ENCODE data around the gene TMEM229B. TPM values are rescaled to one million over a fixed set of nuclear protein-coding genes. Genes with fewer than 3 reads are reported as not detected.

Gene TMEM229B
- total and polyA plus RNA-seq, 2 donors (not counting 1 experiment from before 2014, with no cell fraction given), result 0.68 to 0.99 TPM

DNA sequence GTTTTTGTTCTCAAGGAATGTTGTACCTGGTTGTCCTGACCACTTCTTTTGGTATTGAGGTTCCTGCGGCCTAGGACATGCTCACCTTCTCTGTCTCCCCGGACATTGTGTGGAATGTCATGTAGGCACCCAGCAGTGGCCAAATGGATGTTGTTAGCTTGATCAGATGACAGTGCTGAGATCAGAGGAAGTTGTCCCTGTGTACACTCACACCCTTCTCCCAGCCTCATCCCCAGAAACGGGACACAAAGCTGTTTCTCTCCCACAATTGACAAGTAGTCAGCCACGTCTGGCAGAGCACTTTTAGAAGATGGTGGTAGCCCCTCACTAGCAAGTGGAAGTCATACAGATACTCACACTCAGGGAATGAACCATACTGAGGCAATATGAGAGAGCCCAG, 47.6 kb upstream of the TMEM229B start:
- no peak for TF ChIP-seq EZH2 (IDR thresholded peaks at IDR 0.05; ENCODE audit: low read length, missing control alignments)
- TF ChIP-seq, protein P1, sequence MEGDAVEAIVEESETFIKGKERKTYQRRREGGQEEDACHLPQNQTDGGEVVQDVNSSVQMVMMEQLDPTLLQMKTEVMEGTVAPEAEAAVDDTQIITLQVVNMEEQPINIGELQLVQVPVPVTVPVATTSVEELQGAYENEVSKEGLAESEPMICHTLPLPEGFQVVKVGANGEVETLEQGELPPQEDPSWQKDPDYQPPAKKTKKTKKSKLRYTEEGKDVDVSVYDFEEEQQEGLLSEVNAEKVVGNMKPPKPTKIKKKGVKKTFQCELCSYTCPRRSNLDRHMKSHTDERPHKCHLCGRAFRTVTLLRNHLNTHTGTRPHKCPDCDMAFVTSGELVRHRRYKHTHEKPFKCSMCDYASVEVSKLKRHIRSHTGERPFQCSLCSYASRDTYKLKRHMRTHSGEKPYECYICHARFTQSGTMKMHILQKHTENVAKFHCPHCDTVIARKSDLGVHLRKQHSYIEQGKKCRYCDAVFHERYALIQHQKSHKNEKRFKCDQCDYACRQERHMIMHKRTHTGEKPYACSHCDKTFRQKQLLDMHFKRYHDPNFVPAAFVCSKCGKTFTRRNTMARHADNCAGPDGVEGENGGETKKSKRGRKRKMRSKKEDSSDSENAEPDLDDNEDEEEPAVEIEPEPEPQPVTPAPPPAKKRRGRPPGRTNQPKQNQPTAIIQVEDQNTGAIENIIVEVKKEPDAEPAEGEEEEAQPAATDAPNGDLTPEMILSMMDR (conservative IDR thresholded peaks at IDR 0.05 in 1 of 2, IDR thresholded peaks at IDR 0.05 in 1 of 2; ENCODE audit: low read depth in 1 of 2, low read length in 2 of 2), result no peak
- Histone ChIP-seq H3K4me3 (replicated peaks in 1 of 4; ENCODE audit: control extremely low read depth in 1 of 4, insufficient read depth in 1 of 4, low read depth in 3 of 4, low read length in 4 of 4) (no peak overlapping the region), H3K79me2 (ENCODE audit: control insufficient read depth, insufficient read depth, low read length) (no peaks in the 10 kb centered on the region), H3K4me2 (ENCODE audit: extremely low read depth, insufficient read depth, low read length) (no peak overlapping the region), H4K20me1 (ENCODE audit: control insufficient read depth, extremely low read depth, insufficient read depth, low read length) (no peaks in the 10 kb centered on the region), H3K27ac (ENCODE audit: insufficient read depth, low read length) (no peak overlapping the region), H3K9me3 (ENCODE audit: control insufficient read depth, insufficient read depth, low read depth, low read length) (no peaks in the 10 kb centered on the region), H3K4me1 (ENCODE audit: control insufficient read depth, extremely low read depth, insufficient read depth, low read length) (no peaks in the 10 kb centered on the region), H3K9ac (ENCODE audit: insufficient read depth, low read length) (no peak overlapping the region), H3K27me3 (ENCODE audit: control insufficient read depth, insufficient read depth, low read length) (no peaks in the 10 kb centered on the region), H2AFZ (ENCODE audit: low read length) (no peak overlapping the region), H3K36me3 (ENCODE audit: control insufficient read depth, insufficient read depth, low read length) (no peaks in the 10 kb centered on the region)
- DNase-seq (ENCODE audit: low read depth in 2 of 2), result no peak

GRCh38 chr14:67533754-67534085, 45.2 kb upstream of the TMEM229B start:
- H2AFZ ChIP-seq (ENCODE audit: low read length), result no peak overlapping the region

GRCh38 chr14:67532998-67533753, 44.7 kb upstream of the TMEM229B start, which contains the start of gene PLEKHH1:
Gene PLEKHH1, plus strand, starts transcription at chr14:67533290. Its CDS starts 8,578 bp downstream, at chr14:67541868.
- H2AFZ ChIP-seq (ENCODE audit: low read length), result peak within 1 kb of the TSS; percentile 74
- peak within 1 kb of the TSS; percentile 92 for H3K4me2 ChIP-seq (ENCODE audit: extremely low read depth, insufficient read depth, low read length)
- H3K27ac ChIP-seq (ENCODE audit: insufficient read depth, low read length), result no peak within 1 kb of the TSS
- no peaks in the 10 kb centered on the region for H3K36me3 ChIP-seq (ENCODE audit: control insufficient read depth, insufficient read depth, low read length)
- H3K4me1 ChIP-seq (ENCODE audit: control insufficient read depth, extremely low read depth, insufficient read depth, low read length), result no peaks in the 10 kb centered on the region
- TF ChIP-seq EZH2 (IDR thresholded peaks at IDR 0.05; ENCODE audit: low read length, missing control alignments), result no peak
- TF ChIP-seq, protein P1 (conservative IDR thresholded peaks at IDR 0.05 in 1 of 2, IDR thresholded peaks at IDR 0.05 in 1 of 2; ENCODE audit: low read depth in 1 of 2, low read length in 2 of 2), result no peak
- H4K20me1 ChIP-seq (ENCODE audit: control insufficient read depth, extremely low read depth, insufficient read depth, low read length), result no peaks in the 10 kb centered on the region
- peak; percentile 51 to 78 for DNase-seq (ENCODE audit: low read depth in 2 of 2)
- H3K79me2 ChIP-seq (ENCODE audit: control insufficient read depth, insufficient read depth, low read length), result no peaks in the 10 kb centered on the region
- peaks cover 6% of the 10 kb centered on the region for H3K27me3 ChIP-seq (ENCODE audit: control insufficient read depth, insufficient read depth, low read length)
- peak within 1 kb of the TSS; percentile 48 to 62 (median 60) for H3K4me3 ChIP-seq (replicated peaks in 1 of 4; ENCODE audit: control extremely low read depth in 1 of 4, insufficient read depth in 1 of 4, low read depth in 3 of 4, low read length in 4 of 4)
- H3K9me3 ChIP-seq (ENCODE audit: control insufficient read depth, insufficient read depth, low read depth, low read length), result no peaks in the 10 kb centered on the region
- peak within 1 kb of the TSS; percentile 32 for H3K9ac ChIP-seq (ENCODE audit: insufficient read depth, low read length)

More at GRCh38 chr14:67533754-67534085, 45.2 kb upstream of the TMEM229B start:
- peaks cover 4% of the 10 kb centered on the region for H3K27me3 ChIP-seq (ENCODE audit: control insufficient read depth, insufficient read depth, low read length)
- no peak overlapping the region for H3K27ac ChIP-seq (ENCODE audit: insufficient read depth, low read length)
- H3K4me3 ChIP-seq (replicated peaks in 1 of 4; ENCODE audit: control extremely low read depth in 1 of 4, insufficient read depth in 1 of 4, low read depth in 3 of 4, low read length in 4 of 4), result peak overlapping the region in 3 of 4 experiments; percentile 35 to 59 (median 48)
- no peak overlapping the region for H3K9ac ChIP-seq (ENCODE audit: insufficient read depth, low read length)
- peak overlapping the region; percentile 71 for H3K4me2 ChIP-seq (ENCODE audit: extremely low read depth, insufficient read depth, low read length)
- H3K36me3 ChIP-seq (ENCODE audit: control insufficient read depth, insufficient read depth, low read length), result no peaks in the 10 kb centered on the region
- DNase-seq (ENCODE audit: low read depth in 2 of 2), result no peak
- no peaks in the 10 kb centered on the region for H3K9me3 ChIP-seq (ENCODE audit: control insufficient read depth, insufficient read depth, low read depth, low read length)
- H4K20me1 ChIP-seq (ENCODE audit: control insufficient read depth, extremely low read depth, insufficient read depth, low read length), result no peaks in the 10 kb centered on the region
- TF ChIP-seq, protein P1 (conservative IDR thresholded peaks at IDR 0.05 in 1 of 2, IDR thresholded peaks at IDR 0.05 in 1 of 2; ENCODE audit: low read depth in 1 of 2, low read length in 2 of 2), result no peak
- TF ChIP-seq EZH2 (IDR thresholded peaks at IDR 0.05; ENCODE audit: low read length, missing control alignments), result no peak
- H3K4me1 ChIP-seq (ENCODE audit: control insufficient read depth, extremely low read depth, insufficient read depth, low read length), result no peaks in the 10 kb centered on the region
- H3K79me2 ChIP-seq (ENCODE audit: control insufficient read depth, insufficient read depth, low read length), result no peaks in the 10 kb centered on the region

All from fibroblast of lung (primary cell).